ENCODE measurements around the gene TRHDE. TPM values are rescaled to one million over a fixed set of nuclear protein-coding genes. Genes with fewer than 3 reads are reported as not detected.

The TRHDE gene
- total RNA-seq, 1 experiment from 2014 or later, result 0.74 TPM

GRCh38 chr12:72673853-72674252 lies 401.7 kb downstream of the TRHDE start:
- Histone ChIP-seq H3K4me2 (no peak overlapping the region), H3K79me2 (ENCODE audit: low read depth) (no peaks in the 10 kb centered on the region), H4K20me1 (ENCODE audit: insufficient read depth) (no peaks in the 10 kb centered on the region), H3F3A (ENCODE audit: insufficient read depth, low read depth) (no peaks in the 10 kb centered on the region), H3K36me3 (ENCODE audit: low read depth) (no peaks in the 10 kb centered on the region), H2AFZ (no peak overlapping the region; the same call in 1 of the 2 replicates), H3K4me3 (no peak overlapping the region), H3K9me3 (ENCODE audit: insufficient read depth, low read depth) (no peaks in the 10 kb centered on the region), H3K27ac (no peak overlapping the region), H3K27me3 (ENCODE audit: insufficient read depth, low read depth) (no peaks in the 10 kb centered on the region), H3K4me1 (replicated peaks; ENCODE audit: insufficient read depth) (no peaks in the 10 kb centered on the region), H3K9me2 (ENCODE audit: insufficient read depth) (no peaks in the 10 kb centered on the region; the same call in 1 of the 2 replicates)
- CTCF ChIA-PET, result no interaction called here
- POLR2A ChIA-PET (ENCODE audit: unreplicated experiment), result no interaction called here
- DNase-seq, result no peak
- intact Hi-C loops (cut with micrococcal nuclease; ENCODE audit: unreplicated experiment), result no loop called here
- TF ChIP-seq EZH2 (IDR thresholded peaks at IDR 0.05; ENCODE audit: low read depth) (no peak), CTCF (conservative IDR thresholded peaks at IDR 0.05) (no peak)
- no TSS peak for BruUV-seq (replicated peaks)

- Histone ChIP-seq H4K20me1 (ENCODE audit: insufficient read depth) (no peaks in the 10 kb centered on the region), H3K27me3 (ENCODE audit: insufficient read depth, low read depth) (no peaks in the 10 kb centered on the region), H3K27ac (no peak overlapping the region), H3K9me3 (ENCODE audit: insufficient read depth, low read depth) (no peaks in the 10 kb centered on the region), H3F3A (ENCODE audit: insufficient read depth, low read depth) (no peaks in the 10 kb centered on the region), H3K79me2 (ENCODE audit: low read depth) (no peaks in the 10 kb centered on the region), H3K9me2 (ENCODE audit: insufficient read depth) (no peaks in the 10 kb centered on the region; the same call in 1 of the 2 replicates), H2AFZ (no peak overlapping the region), H3K4me3 (no peak overlapping the region), H3K36me3 (ENCODE audit: low read depth) (no peaks in the 10 kb centered on the region), H3K4me1 (replicated peaks; ENCODE audit: insufficient read depth) (no peaks in the 10 kb centered on the region), H3K4me2 (no peak overlapping the region)
- ChIA-PET POLR2A (ENCODE audit: unreplicated experiment) (no interaction called here), CTCF (no interaction called here)
- DNase-seq, result no peak
- intact Hi-C loops (cut with micrococcal nuclease; ENCODE audit: unreplicated experiment), result no loop called here
- no TSS peak for BruUV-seq (replicated peaks)
- TF ChIP-seq EZH2 (IDR thresholded peaks at IDR 0.05; ENCODE audit: low read depth) (no peak), CTCF (conservative IDR thresholded peaks at IDR 0.05) (no peak)
These were observed 404.4 kb downstream of the TRHDE start for GRCh38 chr12:72676556-72676955.

GRCh38 chr12:72677139-72677538 lies 405.0 kb downstream of the TRHDE start:
- Histone ChIP-seq H3K27me3 (ENCODE audit: insufficient read depth, low read depth) (no peaks in the 10 kb centered on the region), H3K4me3 (no peak overlapping the region), H3K9me2 (ENCODE audit: insufficient read depth) (no peaks in the 10 kb centered on the region; the same call in 1 of the 2 replicates), H2AFZ (no peak overlapping the region), H3F3A (ENCODE audit: insufficient read depth, low read depth) (no peaks in the 10 kb centered on the region), H3K36me3 (ENCODE audit: low read depth) (no peaks in the 10 kb centered on the region), H4K20me1 (ENCODE audit: insufficient read depth) (no peaks in the 10 kb centered on the region), H3K9me3 (ENCODE audit: insufficient read depth, low read depth) (no peaks in the 10 kb centered on the region), H3K4me2 (no peak overlapping the region), H3K79me2 (ENCODE audit: low read depth) (no peaks in the 10 kb centered on the region), H3K4me1 (replicated peaks; ENCODE audit: insufficient read depth) (no peaks in the 10 kb centered on the region), H3K27ac (no peak overlapping the region)
- TF ChIP-seq CTCF (conservative IDR thresholded peaks at IDR 0.05), result no peak
- no peak for TF ChIP-seq EZH2 (IDR thresholded peaks at IDR 0.05; ENCODE audit: low read depth)
- ChIA-PET CTCF (no interaction called here), POLR2A (ENCODE audit: unreplicated experiment) (no interaction called here)
- BruUV-seq (replicated peaks), result no TSS peak
- DNase-seq, result no peak
- intact Hi-C loops (cut with micrococcal nuclease; ENCODE audit: unreplicated experiment), result no loop called here

Measured in PC-9 (cell line).